ENCODE data around the gene MRPS30.

DNA sequence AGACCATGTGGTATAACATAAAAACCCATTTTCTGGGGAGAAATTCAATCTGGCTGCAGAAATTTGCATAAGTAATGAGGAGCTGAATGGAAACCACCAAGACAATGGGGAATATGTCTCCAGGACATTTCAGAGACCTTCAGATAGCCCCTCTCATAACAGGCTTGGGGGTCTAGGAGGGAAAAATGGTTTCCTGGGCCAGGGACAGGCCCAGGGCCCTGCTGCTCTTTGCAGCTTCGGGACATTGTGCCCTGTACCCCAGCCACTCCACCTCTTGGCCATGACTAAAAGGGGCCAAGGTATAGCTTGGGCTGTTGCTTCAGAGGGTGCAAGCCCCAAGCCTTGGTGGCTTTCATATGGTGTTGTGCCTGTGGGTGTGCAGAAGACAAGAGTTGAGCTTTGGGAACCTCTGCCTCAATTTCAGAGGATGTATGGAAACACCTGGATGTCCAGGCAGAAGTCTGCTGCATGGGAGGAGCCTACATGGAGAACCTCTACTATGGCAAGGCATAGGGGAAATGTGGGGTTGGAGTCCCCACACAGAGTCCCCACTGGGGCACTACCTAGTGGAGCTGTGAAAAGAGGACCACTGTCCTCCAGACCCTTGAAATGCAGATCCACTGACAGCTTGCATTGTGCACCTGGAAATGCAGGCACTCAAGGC is 30.4 kb downstream of the MRPS30 start:
- TF ChIP-seq, protein P1, sequence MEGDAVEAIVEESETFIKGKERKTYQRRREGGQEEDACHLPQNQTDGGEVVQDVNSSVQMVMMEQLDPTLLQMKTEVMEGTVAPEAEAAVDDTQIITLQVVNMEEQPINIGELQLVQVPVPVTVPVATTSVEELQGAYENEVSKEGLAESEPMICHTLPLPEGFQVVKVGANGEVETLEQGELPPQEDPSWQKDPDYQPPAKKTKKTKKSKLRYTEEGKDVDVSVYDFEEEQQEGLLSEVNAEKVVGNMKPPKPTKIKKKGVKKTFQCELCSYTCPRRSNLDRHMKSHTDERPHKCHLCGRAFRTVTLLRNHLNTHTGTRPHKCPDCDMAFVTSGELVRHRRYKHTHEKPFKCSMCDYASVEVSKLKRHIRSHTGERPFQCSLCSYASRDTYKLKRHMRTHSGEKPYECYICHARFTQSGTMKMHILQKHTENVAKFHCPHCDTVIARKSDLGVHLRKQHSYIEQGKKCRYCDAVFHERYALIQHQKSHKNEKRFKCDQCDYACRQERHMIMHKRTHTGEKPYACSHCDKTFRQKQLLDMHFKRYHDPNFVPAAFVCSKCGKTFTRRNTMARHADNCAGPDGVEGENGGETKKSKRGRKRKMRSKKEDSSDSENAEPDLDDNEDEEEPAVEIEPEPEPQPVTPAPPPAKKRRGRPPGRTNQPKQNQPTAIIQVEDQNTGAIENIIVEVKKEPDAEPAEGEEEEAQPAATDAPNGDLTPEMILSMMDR (conservative IDR thresholded peaks at IDR 0.05): no peak
- TF ChIP-seq EZH2 (IDR thresholded peaks at IDR 0.05; ENCODE audit: low read depth): no peak
